Mucosa of rectum (tissue), 2 donors: Measurements from ENCODE around the gene DNASE1L1.

Experiments
- H3K27ac ChIP-seq, 2 donors: one replicate each; pipeline ENCODE4 v1.7.0; 2013; ENCODE audit warnings: inconsistent platforms in 2 of 2, low read depth in 2 of 2, low read length in 2 of 2
- H3K27me3 ChIP-seq, 2 donors: one replicate each; pipeline ENCODE4 v1.7.0; 2013; ENCODE audit warnings: low read length in 2 of 2; ENCODE audit not compliant: control insufficient read depth in 2 of 2, insufficient read depth in 2 of 2
- H3K36me3 ChIP-seq, 2 donors: one replicate each; pipeline ENCODE4 v1.7.0; 2013; ENCODE audit warnings: low read length in 2 of 2; ENCODE audit not compliant: control insufficient read depth in 2 of 2, insufficient read depth in 2 of 2
- H3K4me1 ChIP-seq, 2 donors: one replicate each; pipeline ENCODE4 v1.7.0; 2013; ENCODE audit warnings: low read length in 2 of 2, mild to moderate bottlenecking in 1 of 2; ENCODE audit not compliant: control insufficient read depth in 2 of 2, insufficient read depth in 2 of 2
- H3K4me3 ChIP-seq, 2 donors: one replicate each; pipeline ENCODE4 v1.7.0; 2013; ENCODE audit warnings: low read length in 2 of 2
- H3K9ac ChIP-seq, 2 donors: one replicate each; pipeline ENCODE4 v1.7.0; 2013; ENCODE audit warnings: low read length in 2 of 2, low read depth in 1 of 2, mild to moderate bottlenecking in 1 of 2
- H3K9me3 ChIP-seq, 2 donors: one replicate each; pipeline ENCODE4 v1.7.0; 2013; ENCODE audit warnings: low read length in 2 of 2; ENCODE audit not compliant: control insufficient read depth in 2 of 2
- donor health status: healthy.
- donor health status: Normal muscosa, but diverticular disease.

DNASE1L1 gene

DNA sequence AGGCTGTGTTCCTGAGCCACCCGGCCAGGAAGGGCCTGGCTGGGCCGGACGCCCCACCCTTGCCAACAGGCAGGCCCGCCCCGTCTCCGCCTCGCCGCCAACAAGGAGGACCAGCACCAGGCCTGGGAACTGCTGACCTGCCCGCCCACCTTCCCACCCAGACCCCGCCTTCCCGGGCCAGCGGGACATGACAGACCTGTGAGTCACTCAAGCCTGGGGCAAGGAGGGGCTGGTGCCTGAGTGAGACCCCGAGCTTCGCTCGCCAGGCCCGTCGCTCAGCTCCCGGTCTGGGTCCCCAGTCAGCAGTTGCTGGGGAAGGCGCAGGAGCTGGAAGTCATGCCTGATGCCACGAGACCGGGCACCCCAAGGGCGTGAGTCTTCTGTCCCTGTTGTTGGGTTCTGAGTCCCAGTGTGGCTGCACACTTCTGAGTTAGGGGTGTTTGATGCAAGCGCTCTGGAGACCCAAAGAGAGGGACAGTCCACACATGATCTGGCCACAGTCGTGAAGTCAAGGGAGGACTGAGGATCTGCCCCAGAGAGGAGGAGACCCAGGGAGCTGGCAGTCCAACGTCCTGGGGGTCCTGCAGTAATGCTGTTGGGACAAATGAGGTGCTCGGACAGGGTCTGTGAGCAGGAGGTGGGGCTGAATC is at the start of gene DNASE1L1:
TSS of gene DNASE1L1 (minus strand) at position 33 of the 650 bp plus-strand sequence. CDS start 3,686 bp downstream, outside the sequence.
- Histone ChIP-seq H3K9me3 (no peaks in the 10 kb centered on the region), H3K9ac (peak within 1 kb of the TSS; percentile 61 to 68), H3K36me3 (no peaks in the 10 kb centered on the region), H3K4me3 (peak within 1 kb of the TSS; percentile 62 to 67), H3K27ac (peak within 1 kb of the TSS; percentile 81 to 86), H3K27me3 (peaks cover 0 to 3% of the 10 kb centered on the region in 2 donors), H3K4me1 (peaks cover 13 to 20% of the 10 kb centered on the region in 2 donors)

GRCh38 chrX:154458116-154458953 is 49.3 kb upstream of the DNASE1L1 start, which contains the start of gene PLXNA3:
PLXNA3 (plus strand) TSS chrX:154458281; CDS start chrX:154460184, 1,903 bp downstream.
- no peaks in the 10 kb centered on the region for H3K27me3 ChIP-seq
- no peaks in the 10 kb centered on the region for H3K9me3 ChIP-seq
- H3K4me1 ChIP-seq = peaks cover 5 to 6% of the 10 kb centered on the region in 2 donors
- H3K36me3 ChIP-seq = peaks cover 0 to 6% of the 10 kb centered on the region in 2 donors
- H3K4me3 ChIP-seq = peak within 1 kb of the TSS; percentile 59 to 67
- H3K9ac ChIP-seq = peak within 1 kb of the TSS; percentile 56 to 79
- H3K27ac ChIP-seq = peak within 1 kb of the TSS; percentile 38 to 41

DNA sequence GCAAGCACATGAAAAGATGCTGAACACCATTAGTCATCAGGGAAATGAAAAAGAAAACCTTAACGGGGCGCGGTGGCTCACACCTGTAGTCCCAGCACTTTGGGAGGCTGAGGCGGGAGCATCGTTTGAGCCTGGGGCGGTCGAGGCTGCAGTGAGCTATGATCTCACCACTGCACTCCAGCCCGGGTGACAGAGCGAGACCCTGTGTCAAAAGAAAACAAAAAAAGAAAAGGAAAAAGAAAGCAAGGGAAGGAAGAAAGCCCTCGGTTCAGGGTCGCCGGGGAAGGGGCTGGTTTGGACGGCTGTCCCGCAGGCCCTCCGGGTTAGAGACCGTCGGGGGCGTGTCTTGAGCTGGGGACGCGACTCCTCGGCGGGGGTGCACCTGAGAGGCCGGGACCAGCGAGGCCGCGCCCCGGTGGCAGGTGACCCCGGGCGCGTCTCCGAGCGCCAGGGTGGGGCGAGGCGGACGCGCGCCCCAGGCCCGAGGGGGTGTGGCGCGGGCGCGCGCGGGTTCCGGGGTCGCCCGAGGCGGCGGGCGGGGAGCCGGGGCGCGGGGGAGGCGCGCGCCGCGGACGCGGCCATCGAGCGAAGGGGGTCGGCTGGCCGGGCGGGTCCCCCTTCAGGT is 48.5 kb upstream of the DNASE1L1 start:
- Histone ChIP-seq H3K27ac (peak overlapping the region in 1 of 2 donors; percentile 38), H3K4me1 (peaks cover 5 to 6% of the 10 kb centered on the region in 2 donors), H3K9ac (peak overlapping the region; percentile 43 to 47), H3K27me3 (no peaks in the 10 kb centered on the region), H3K9me3 (no peaks in the 10 kb centered on the region), H3K36me3 (peaks cover 0 to 6% of the 10 kb centered on the region in 2 donors), H3K4me3 (peak overlapping the region; percentile 59 to 61)

DNA sequence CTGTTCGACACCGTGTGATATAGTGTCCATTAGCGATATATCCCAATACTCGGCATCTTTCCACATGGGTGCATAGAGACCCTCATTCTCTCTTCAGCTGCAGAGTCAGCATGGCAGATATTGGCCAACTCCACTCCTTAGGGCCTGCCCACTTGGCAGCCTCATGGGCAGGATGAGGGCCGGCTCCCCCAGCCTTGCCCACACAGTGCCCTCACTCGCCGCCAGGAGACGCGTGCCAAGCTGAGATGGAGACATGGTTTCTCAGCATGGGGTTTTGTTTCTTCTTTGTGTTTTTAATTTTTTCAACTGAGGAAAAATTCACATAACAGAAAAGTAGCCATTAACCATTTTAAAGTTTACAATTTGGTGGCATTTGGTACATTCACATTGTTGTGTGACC is 43.8 kb upstream of the DNASE1L1 start:
- H3K9me3 ChIP-seq = no peaks in the 10 kb centered on the region
- H3K27me3 ChIP-seq = no peaks in the 10 kb centered on the region
- peaks cover 5 to 16% of the 10 kb centered on the region in 2 donors for H3K36me3 ChIP-seq
- no peak overlapping the region for H3K9ac ChIP-seq
- H3K4me3 ChIP-seq = no peak overlapping the region
- H3K4me1 ChIP-seq = no peaks in the 10 kb centered on the region
- no peak overlapping the region for H3K27ac ChIP-seq

GRCh38 chrX:154450312-154450711 is 41.3 kb upstream of the DNASE1L1 start:
- peaks cover 0 to 2% of the 10 kb centered on the region in 2 donors for H3K4me1 ChIP-seq
- peaks cover 9 to 16% of the 10 kb centered on the region in 2 donors for H3K36me3 ChIP-seq
- no peak overlapping the region for H3K27ac ChIP-seq
- no peaks in the 10 kb centered on the region for H3K27me3 ChIP-seq
- H3K9me3 ChIP-seq = no peaks in the 10 kb centered on the region
- no peak overlapping the region for H3K4me3 ChIP-seq
- H3K9ac ChIP-seq = no peak overlapping the region

GRCh38 chrX:154449618-154450017 is 40.6 kb upstream of the DNASE1L1 start:
- Histone ChIP-seq H3K27me3 (no peaks in the 10 kb centered on the region), H3K4me3 (no peak overlapping the region), H3K36me3 (peaks cover 9 to 16% of the 10 kb centered on the region in 2 donors), H3K4me1 (peaks cover 4 to 8% of the 10 kb centered on the region in 2 donors), H3K27ac (no peak overlapping the region), H3K9ac (no peak overlapping the region), H3K9me3 (no peaks in the 10 kb centered on the region)

DNA sequence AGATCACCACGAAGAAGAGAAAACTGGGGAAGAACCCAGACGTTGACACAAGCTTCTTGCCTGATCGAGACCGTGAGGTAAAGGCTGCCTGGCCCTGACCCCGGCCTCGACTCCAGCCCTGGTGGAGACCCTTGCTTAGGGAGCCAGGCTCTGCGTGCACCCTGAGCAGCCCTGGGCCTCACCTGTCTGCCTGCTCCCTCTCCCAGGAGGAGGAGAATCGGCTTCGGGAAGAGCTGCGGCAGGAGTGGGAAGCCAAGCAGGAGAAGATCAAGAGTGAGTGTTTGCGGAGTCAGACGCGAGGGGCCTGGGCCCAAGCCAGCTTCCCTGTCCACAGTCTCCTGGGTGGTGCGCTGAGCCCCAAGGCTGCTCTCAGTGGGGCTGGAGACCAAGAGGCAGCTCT is 39.4 kb upstream of the DNASE1L1 start:
- H3K27me3 ChIP-seq = no peaks in the 10 kb centered on the region
- H3K4me3 ChIP-seq = no peak overlapping the region
- H3K4me1 ChIP-seq = peaks cover 7 to 10% of the 10 kb centered on the region in 2 donors
- H3K36me3 ChIP-seq = peaks cover 9 to 16% of the 10 kb centered on the region in 2 donors
- no peak overlapping the region for H3K9ac ChIP-seq
- no peaks in the 10 kb centered on the region for H3K9me3 ChIP-seq
- no peak overlapping the region for H3K27ac ChIP-seq

- Histone ChIP-seq H3K4me1 (peaks cover 7 to 10% of the 10 kb centered on the region in 2 donors), H3K9me3 (no peaks in the 10 kb centered on the region), H3K27me3 (no peaks in the 10 kb centered on the region), H3K9ac (no peak overlapping the region), H3K36me3 (peaks cover 15 to 22% of the 10 kb centered on the region in 2 donors), H3K4me3 (no peak overlapping the region), H3K27ac (no peak overlapping the region)
Measured at GRCh38 chrX:154446430-154446829, 37.4 kb upstream of the DNASE1L1 start.

GRCh38 chrX:154445776-154446175 is 36.7 kb upstream of the DNASE1L1 start:
- Histone ChIP-seq H3K27ac (no peak overlapping the region), H3K4me3 (no peak overlapping the region), H3K27me3 (no peaks in the 10 kb centered on the region), H3K4me1 (peaks cover 7 to 10% of the 10 kb centered on the region in 2 donors), H3K9ac (no peak overlapping the region), H3K9me3 (no peaks in the 10 kb centered on the region), H3K36me3 (peaks cover 16 to 22% of the 10 kb centered on the region in 2 donors)
